Ovary (tissue), 9 donors: ENCODE measurements around the gene MIER2. TPM values are rescaled to one million over a fixed set of nuclear protein-coding genes. Genes with fewer than 3 reads are reported as not detected.

Experiments used
- DNase-seq, 5 donors: peaks; one replicate each; pipeline ENCODE4 v3.0.0-alpha.2; 2019 to 2020
- H3K27ac ChIP-seq, 2 donors: fragments of 200-600 bp; one replicate each; pipeline versions ENCODE4 v1.5.1 to v1.8.0; 2019 to 2022
- H3K27me3 ChIP-seq: fragments of 200-600 bp; one replicate; pipeline ENCODE4 v1.8.0; 2022
- H3K36me3 ChIP-seq: fragments of 200-600 bp; sonication (generic); one replicate; pipeline ENCODE4 v1.5.1; 2019
- H3K4me1 ChIP-seq: one replicate; pipeline ENCODE4 v1.8.1; 2013; ENCODE audit warnings: mild to moderate bottlenecking, moderate library complexity; ENCODE audit not compliant: insufficient read depth
- H3K4me3 ChIP-seq: fragments of 200-600 bp; sonication (generic); one replicate; pipeline ENCODE4 v1.5.1; 2017
- H3K9me3 ChIP-seq, 2 donors: fragments of 200-600 bp in 1 of 2; sonication (generic) in 1 of 2; one replicate each; pipeline versions ENCODE4 v1.5.1 to v1.8.1; 2013 to 2019; ENCODE audit warnings: mild to moderate bottlenecking in 1 of 2, moderate library complexity in 1 of 2
- CTCF ChIP-seq, 3 donors: fragments of 450-650 bp in 2 of 3; fragments of 200-600 bp in 1 of 3; IDR thresholded peaks; one replicate each; pipeline versions ENCODE4 v1.5.1 to v1.8.0; 2016 to 2022; ENCODE audit warnings: antibody characterized with exemption in 3 of 3, mild to moderate bottlenecking in 1 of 3
- EP300 ChIP-seq: sonication (generic); formaldehyde crosslinking; IDR thresholded peaks from one replicate; pipeline ENCODE4 v1.6.1; 2017; ENCODE audit warnings: antibody characterized with exemption
- POLR2A ChIP-seq: fragments of 450-650 bp; IDR thresholded peaks from one replicate; pipeline ENCODE4 v1.6.1; 2017; ENCODE audit warnings: antibody characterized with exemption, mild to moderate bottlenecking, moderate library complexity
- WGBS, 3 donors: extraction: QIAGEN DNeasy Blood & Tissue Kit in 1 of 3; methylation state at CpG; one replicate each; pipeline versions ENCODE4 v1.1.5 to v1.1.7; 2013 to 2017; 5-methylcytosine and 5-hydroxymethylcytosine counted together
- intact Hi-C, 4 donors: fragments of 100-400 bp; cut with DNase I; formaldehyde crosslinking; loops; one replicate each; pipeline versions ENCODE4 v1.11.0 to v1.15.1; 2022 to 2023
- polyA plus RNA-seq, 2 donors: library from polyadenylated mRNA; stranded (reverse); fragments of 200-250 nt in 1 of 2; fragments of 350-450 nt in 1 of 2; fragmentation: Illumina TruSeq in 1 of 2; extraction: RNeasy Lipid Tissue Mini Kit (QIAGEN cat#74804) in 1 of 2; gene quantifications; one replicate each; pipeline ENCODE4 v1.2.3, GENCODE V29; 2013 to 2014
- total RNA-seq, 7 donors: library from RNA; depleted of rRNA in 2 of 7; stranded (reverse); fragments of >200 nt in 2 of 7; fragmentation: NEBNext Ultra II Directional in 3 of 7; extraction: Animal tissue kit (Norgen Biotek cat#: 25700) in 3 of 7; gene quantifications; one replicate each; pipeline versions ENCODE4 v1.1.0 to v1.2.4, GENCODE V29; 2016 to 2023
- donor health status: DM: no; HTN: no; CAD: no; lungs with moderate emphysema.
- donor health status: DM: no; HTN: no; CAD: no.
- donor health status: Bipolar disorder and iron deficiency.
- donor health status: DM: yes; HTN: yes; CAD: no.
- donor health status: DM: no; HTN: no; CAD: no.
- donor health status: DM: yes; HTN: yes; CAD: no.

MIER2 gene
- total and polyA plus RNA-seq, 9 donors = 9.8 to 29.6 (median 21.7) TPM

DNA sequence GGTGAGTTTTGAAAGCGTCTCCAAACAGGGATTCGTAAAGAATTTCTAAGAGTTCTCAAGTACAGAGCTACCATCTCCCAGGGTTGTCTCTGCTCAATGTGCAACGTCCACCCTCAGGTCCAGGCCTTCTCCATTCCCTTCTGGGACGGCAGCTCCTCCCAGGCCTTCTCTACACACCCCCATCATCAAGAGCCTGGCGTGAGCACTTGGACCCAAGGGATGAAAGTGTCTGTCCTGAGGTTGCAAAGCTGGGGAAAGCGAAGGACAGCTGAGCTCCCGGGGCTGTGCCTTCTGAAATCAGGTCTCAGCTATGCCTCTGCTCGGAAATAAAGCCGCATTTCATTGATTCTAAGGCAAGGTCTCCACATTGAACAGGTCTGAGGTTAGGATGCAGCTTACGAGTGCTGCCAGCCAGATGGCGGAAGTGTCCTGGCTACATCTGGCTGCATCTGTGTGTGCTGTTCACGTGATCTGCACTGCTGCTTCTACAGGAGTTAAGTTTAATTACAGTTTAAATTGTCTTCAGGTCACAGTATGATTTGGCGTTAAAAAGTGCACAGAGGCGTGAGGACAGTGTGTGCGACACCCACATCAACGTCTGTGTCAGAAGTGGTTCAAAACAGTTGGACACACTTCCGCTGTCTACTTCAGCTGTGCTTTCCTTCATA, 27.0 kb upstream of the MIER2 start:
- peak in 1 of 5 donors; percentile 25 for DNase-seq
- Histone ChIP-seq H3K4me1 (peaks cover 2% of the 10 kb centered on the region), H3K27me3 (no peaks in the 10 kb centered on the region), H3K4me3 (no peak overlapping the region), H3K9me3 (no peaks in the 10 kb centered on the region), H3K27ac (no peak overlapping the region), H3K36me3 (no peaks in the 10 kb centered on the region)
- intact Hi-C loops = loop anchor here in 1 of 4 donors (10.0 kb wide), 1 partner anchor 57 kb away; no protein-coding TSS in a partner anchor
- WGBS, 3 donors = 14 to 31% (median 17%) methylated on average over 17 of the region's 17 CpGs
- TF ChIP-seq CTCF (IDR thresholded peaks at IDR 0.05) (no peak), POLR2A (no peak), EP300 (no peak)

GRCh38 chr19:370641-371330, 26.2 kb upstream of the MIER2 start:
- Histone ChIP-seq H3K36me3 (no peaks in the 10 kb centered on the region), H3K9me3 (no peaks in the 10 kb centered on the region), H3K4me1 (peaks cover 2% of the 10 kb centered on the region), H3K27me3 (no peaks in the 10 kb centered on the region), H3K27ac (no peak overlapping the region), H3K4me3 (no peak overlapping the region)
- TF ChIP-seq CTCF (IDR thresholded peaks at IDR 0.05) = no peak
- no peak for TF ChIP-seq POLR2A
- TF ChIP-seq EP300 = no peak
- WGBS, 3 donors = 56 to 66% (median 60%) methylated on average over 43 of the region's 43 CpGs
- peak in 3 of 5 donors; percentile 2 to 29 (median 9) for DNase-seq
- intact Hi-C loops = loop anchor here in 1 of 4 donors (10.0 kb wide), 1 partner anchor 56 kb away; no protein-coding TSS in a partner anchor

GRCh38 chr19:369876-370275, 25.3 kb upstream of the MIER2 start:
- WGBS, 3 donors = 92 to 95% (median 93%) methylated on average over 14 of the region's 14 CpGs
- H3K9me3 ChIP-seq = no peaks in the 10 kb centered on the region
- DNase-seq = peak in 2 of 5 donors; percentile 5 to 14
- no peak for TF ChIP-seq EP300
- TF ChIP-seq CTCF (IDR thresholded peaks at IDR 0.05) = no peak
- no peak for TF ChIP-seq POLR2A
- H3K4me3 ChIP-seq = no peak overlapping the region
- intact Hi-C loops = loop anchor here in 1 of 4 donors (10.0 kb wide), 1 partner anchor 55 kb away; no protein-coding TSS in a partner anchor
- H3K36me3 ChIP-seq = no peaks in the 10 kb centered on the region
- H3K27ac ChIP-seq = no peak overlapping the region
- H3K4me1 ChIP-seq = peaks cover 2% of the 10 kb centered on the region
- no peaks in the 10 kb centered on the region for H3K27me3 ChIP-seq

- Histone ChIP-seq H3K36me3 (no peaks in the 10 kb centered on the region), H3K27ac (no peak overlapping the region), H3K4me3 (no peak overlapping the region), H3K27me3 (no peaks in the 10 kb centered on the region), H3K9me3 (no peaks in the 10 kb centered on the region), H3K4me1 (peaks cover 2% of the 10 kb centered on the region)
- DNase-seq = peak in 2 of 5 donors; percentile 2 to 7
- intact Hi-C loops = no loop called here
- WGBS, 3 donors = 89 to 91% (median 90%) methylated on average over 13 of the region's 13 CpGs
- no peak for TF ChIP-seq CTCF (IDR thresholded peaks at IDR 0.05)
- TF ChIP-seq POLR2A = no peak
- TF ChIP-seq EP300 = no peak
Observed at GRCh38 chr19:369256-369655, 24.7 kb upstream of the MIER2 start.
